OCI-LY3 (cell line): ENCODE data around the gene CREB3L2.

Experiments used
- EZH2phosphoT487 ChIP-seq: fragments of 200-600 bp; shearing (Covaris generic); IDR thresholded peaks from 2 replicates; pipeline ENCODE4 v1.6.1; 2018; ENCODE audit warnings: antibody characterized with exemption, mixed run types, low read depth
- TF ChIP-seq, protein P1 (sequence below): fragments of 200-600, 300-600 bp; sonication (generic); IDR thresholded peaks from 2 replicates; pipeline ENCODE4 v1.5.1; 2014; ENCODE audit warnings: antibody characterized with exemption, low read length, low read depth

DNA sequence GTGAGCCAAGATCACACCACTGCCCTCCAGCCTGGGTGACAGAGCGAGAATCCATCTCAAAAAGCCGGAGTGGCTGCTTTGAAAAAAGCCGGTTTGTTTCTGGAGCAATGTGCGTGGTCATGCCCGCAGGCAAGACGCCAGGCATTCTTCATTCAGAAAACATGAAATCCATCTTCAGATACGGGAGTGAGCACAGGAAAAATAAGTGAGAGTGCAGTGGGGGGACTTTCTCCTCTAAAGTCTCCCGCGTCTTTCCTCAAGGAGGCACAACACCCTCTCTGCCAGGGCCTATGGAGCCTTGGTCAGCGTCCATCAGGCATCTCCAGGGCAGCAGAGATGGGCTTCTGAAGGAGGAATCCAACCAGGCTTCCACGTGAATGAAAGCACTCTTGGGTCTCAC lies 92.8 kb downstream of the CREB3L2 start:
- TF ChIP-seq, protein P1, sequence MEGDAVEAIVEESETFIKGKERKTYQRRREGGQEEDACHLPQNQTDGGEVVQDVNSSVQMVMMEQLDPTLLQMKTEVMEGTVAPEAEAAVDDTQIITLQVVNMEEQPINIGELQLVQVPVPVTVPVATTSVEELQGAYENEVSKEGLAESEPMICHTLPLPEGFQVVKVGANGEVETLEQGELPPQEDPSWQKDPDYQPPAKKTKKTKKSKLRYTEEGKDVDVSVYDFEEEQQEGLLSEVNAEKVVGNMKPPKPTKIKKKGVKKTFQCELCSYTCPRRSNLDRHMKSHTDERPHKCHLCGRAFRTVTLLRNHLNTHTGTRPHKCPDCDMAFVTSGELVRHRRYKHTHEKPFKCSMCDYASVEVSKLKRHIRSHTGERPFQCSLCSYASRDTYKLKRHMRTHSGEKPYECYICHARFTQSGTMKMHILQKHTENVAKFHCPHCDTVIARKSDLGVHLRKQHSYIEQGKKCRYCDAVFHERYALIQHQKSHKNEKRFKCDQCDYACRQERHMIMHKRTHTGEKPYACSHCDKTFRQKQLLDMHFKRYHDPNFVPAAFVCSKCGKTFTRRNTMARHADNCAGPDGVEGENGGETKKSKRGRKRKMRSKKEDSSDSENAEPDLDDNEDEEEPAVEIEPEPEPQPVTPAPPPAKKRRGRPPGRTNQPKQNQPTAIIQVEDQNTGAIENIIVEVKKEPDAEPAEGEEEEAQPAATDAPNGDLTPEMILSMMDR = no peak
- no peak for TF ChIP-seq EZH2phosphoT487
